ENCODE measurements around the gene ANKRD33B. TPM values are rescaled to one million over a fixed set of nuclear protein-coding genes. Genes with fewer than 3 reads are reported as not detected.
"Not testable (repeated sequence)": the region's sequence is repeated elsewhere in the genome, so short reads cannot be mapped to it uniquely, and the experiment has no call there.

ANKRD33B gene
- total RNA-seq, 2 experiments from 2014 or later, result 4.6 to 4.9 TPM

GRCh38 chr5:10633271-10634049, 69.6 kb downstream of the ANKRD33B start:
- H3K9me3 Mint-ChIP-seq (ENCODE audit: low read depth), result peaks cover 1% of the 10 kb centered on the region
- no peaks in the 10 kb centered on the region for H3K36me3 Mint-ChIP-seq (ENCODE audit: low read depth)
- peaks cover 13% of the 10 kb centered on the region for H3K27me3 Mint-ChIP-seq
- POLR2A ChIA-PET, result interaction anchor here (0.6 kb wide), 1 partner anchor 235 kb away, joined by 4 read pairs; no protein-coding TSS in a partner anchor
- DNase-seq, result peak; percentile 64
- peak overlapping the region; percentile 81 for H3K27ac Mint-ChIP-seq
- ATAC-seq, result no peak
- intact Hi-C loops (cut with DNase I, micrococcal nuclease), result loop anchor here (2.0 to 10.0 kb wide), 5 partner anchors 36 to 509 kb away; partner anchors contain the start of genes DAP (in 1 of the 2) and MARCHF6 (in 1 of the 2)
- peaks cover 61% of the 10 kb centered on the region for H3K4me1 Mint-ChIP-seq
- peak overlapping the region; percentile 4 for H3K4me3 Mint-ChIP-seq
- CTCF ChIA-PET, result interaction anchor here (1.0 kb wide), 1 partner anchor 181 kb away, joined by 3 read pairs; no protein-coding TSS in a partner anchor

GRCh38 chr5:10634050-10634449, 70.2 kb downstream of the ANKRD33B start:
- Mint-ChIP-seq H3K9me3 (ENCODE audit: low read depth) (peaks cover 4% of the 10 kb centered on the region), H3K36me3 (ENCODE audit: low read depth) (no peaks in the 10 kb centered on the region), H3K27ac (peak overlapping the region; percentile 81), H3K27me3 (peaks cover 13% of the 10 kb centered on the region), H3K4me1 (peaks cover 61% of the 10 kb centered on the region), H3K4me3 (peak overlapping the region; percentile 4)
- ChIA-PET POLR2A (interaction anchor here (0.6 kb wide), 1 partner anchor 236 kb away, joined by 4 read pairs; no protein-coding TSS in a partner anchor), CTCF (no interaction called here)
- DNase-seq, result no peak
- no peak for ATAC-seq
- intact Hi-C loops (cut with DNase I, micrococcal nuclease), result loop anchor here (2.0 to 10.0 kb wide), 4 partner anchors 37 to 508 kb away; partner anchors contain the start of genes DAP (in 1 of the 2) and MARCHF6 (in 1 of the 2)

- no peak overlapping the region for H3K4me3 Mint-ChIP-seq
Measured at GRCh38 chr5:10634562-10634961, 70.7 kb downstream of the ANKRD33B start.

GRCh38 chr5:10635257-10635866, 71.5 kb downstream of the ANKRD33B start:
- H3K9me3 Mint-ChIP-seq (ENCODE audit: low read depth), result peaks cover 9% of the 10 kb centered on the region
- ATAC-seq (peak; percentile 91), DNase-seq (peak; percentile 91)
- ChIA-PET POLR2A (interaction anchor here (0.6 to 0.9 kb wide), 2 partner anchors 74 to 217 kb away, joined by 3 to 7 read pairs; no protein-coding TSS in a partner anchor), CTCF (interaction anchor here (0.6 to 2.6 kb wide), 6 partner anchors 8 to 116 kb away, joined by 3 to 22 read pairs (median 4); no protein-coding TSS in a partner anchor)
- intact Hi-C loops (cut with DNase I, micrococcal nuclease), result loop anchor here (1.0 to 10.0 kb wide), 5 partner anchors 39 to 281 kb away; partner anchors contain the start of genes DAP (in 2 of the 2) and MARCHF6 (in 1 of the 2)
- peak overlapping the region; percentile 38 for H3K4me3 Mint-ChIP-seq
- peak overlapping the region; percentile 87 for H3K27ac Mint-ChIP-seq
- peaks cover 56% of the 10 kb centered on the region for H3K4me1 Mint-ChIP-seq
- H3K27me3 Mint-ChIP-seq, result peaks cover 2% of the 10 kb centered on the region
- H3K36me3 Mint-ChIP-seq (ENCODE audit: low read depth), result no peaks in the 10 kb centered on the region

More at GRCh38 chr5:10634562-10634961, 70.7 kb downstream of the ANKRD33B start:
- ChIA-PET POLR2A (interaction anchor here (0.9 kb wide), 1 partner anchor 73 kb away, joined by 7 read pairs; no protein-coding TSS in a partner anchor), CTCF (interaction anchor here (0.5 to 1.0 kb wide), 5 partner anchors 9 to 358 kb away, joined by 3 to 4 read pairs (median 3); no protein-coding TSS in a partner anchor)
- H3K27me3 Mint-ChIP-seq, result peaks cover 9% of the 10 kb centered on the region
- ATAC-seq, result no peak
- no peak for DNase-seq
- H3K27ac Mint-ChIP-seq, result peak overlapping the region; percentile 87
- peaks cover 58% of the 10 kb centered on the region for H3K4me1 Mint-ChIP-seq
- intact Hi-C loops (cut with DNase I, micrococcal nuclease), result loop anchor here (2.0 to 10.0 kb wide), 4 partner anchors 37 to 508 kb away; partner anchors contain the start of genes DAP (in 1 of the 2) and MARCHF6 (in 1 of the 2)
- peaks cover 4% of the 10 kb centered on the region for H3K9me3 Mint-ChIP-seq (ENCODE audit: low read depth)
- no peaks in the 10 kb centered on the region for H3K36me3 Mint-ChIP-seq (ENCODE audit: low read depth)

GRCh38 chr5:10635867-10636350, 72.0 kb downstream of the ANKRD33B start:
- ChIA-PET CTCF (interaction anchor here (0.6 to 2.6 kb wide), 4 partner anchors 8 to 306 kb away, joined by 3 to 22 read pairs (median 4); no protein-coding TSS in a partner anchor), POLR2A (no interaction called here)
- intact Hi-C loops (cut with DNase I, micrococcal nuclease), result loop anchor here (1.0 to 10.0 kb wide), 5 partner anchors 40 to 281 kb away; partner anchors contain the start of genes DAP (in 2 of the 2) and MARCHF6 (in 1 of the 2)
- H3K4me1 Mint-ChIP-seq, result peaks cover 54% of the 10 kb centered on the region
- H3K4me3 Mint-ChIP-seq, result peak overlapping the region; percentile 38
- peak overlapping the region; percentile 87 for H3K27ac Mint-ChIP-seq
- H3K36me3 Mint-ChIP-seq (ENCODE audit: low read depth), result no peaks in the 10 kb centered on the region
- H3K9me3 Mint-ChIP-seq (ENCODE audit: low read depth), result peaks cover 9% of the 10 kb centered on the region
- ATAC-seq (no peak), DNase-seq (peak; percentile 49)
- H3K27me3 Mint-ChIP-seq, result peaks cover 2% of the 10 kb centered on the region

- ATAC-seq, result no peak
- DNase-seq, result no peak
Measured at GRCh38 chr5:10636363-10637142, 72.7 kb downstream of the ANKRD33B start.

GRCh38 chr5:10637944-10638343, 74.1 kb downstream of the ANKRD33B start:
- Mint-ChIP-seq H3K36me3 (ENCODE audit: low read depth) (no peaks in the 10 kb centered on the region), H3K27me3 (no peaks in the 10 kb centered on the region), H3K4me1 (peaks cover 38% of the 10 kb centered on the region), H3K27ac (no peak overlapping the region), H3K4me3 (no peak overlapping the region), H3K9me3 (ENCODE audit: low read depth) (peaks cover 9% of the 10 kb centered on the region)
- ChIA-PET CTCF (interaction anchor here (0.8 to 2.6 kb wide), 2 partner anchors 10 to 280 kb away, joined by 4 to 22 read pairs; no protein-coding TSS in a partner anchor), POLR2A (no interaction called here)
- ATAC-seq (no peak), DNase-seq (no peak)
- intact Hi-C loops (cut with DNase I, micrococcal nuclease), result loop anchor here in 1 of 2 experiments (5.0 to 10.0 kb wide), 2 partner anchors 124 to 283 kb away; partner anchors contain the start of genes DAP and MARCHF6

More at GRCh38 chr5:10636363-10637142, 72.7 kb downstream of the ANKRD33B start:
- peak overlapping the region; percentile 87 for H3K27ac Mint-ChIP-seq
- H3K9me3 Mint-ChIP-seq (ENCODE audit: low read depth), result peaks cover 9% of the 10 kb centered on the region
- no peaks in the 10 kb centered on the region for H3K36me3 Mint-ChIP-seq (ENCODE audit: low read depth)
- peak overlapping the region; percentile 38 for H3K4me3 Mint-ChIP-seq
- intact Hi-C loops (cut with DNase I, micrococcal nuclease), result loop anchor here in 1 of 2 experiments (5.0 to 10.0 kb wide), 2 partner anchors 126 to 282 kb away; partner anchors contain the start of genes DAP and MARCHF6
- peaks cover 48% of the 10 kb centered on the region for H3K4me1 Mint-ChIP-seq
- POLR2A ChIA-PET, result no interaction called here
- H3K27me3 Mint-ChIP-seq, result no peaks in the 10 kb centered on the region
- CTCF ChIA-PET, result interaction anchor here (0.6 to 2.6 kb wide), 3 partner anchors 9 to 307 kb away, joined by 3 to 22 read pairs (median 4); no protein-coding TSS in a partner anchor

GRCh38 chr5:10638723-10639122, 74.9 kb downstream of the ANKRD33B start:
- POLR2A ChIA-PET; H3K36me3 Mint-ChIP-seq (ENCODE audit: low read depth); H3K4me3 Mint-ChIP-seq; CTCF ChIA-PET; ATAC-seq; H3K9me3 Mint-ChIP-seq (ENCODE audit: low read depth); H3K27me3 Mint-ChIP-seq; DNase-seq; H3K27ac Mint-ChIP-seq: not testable (repeated sequence)
- intact Hi-C loops (cut with DNase I, micrococcal nuclease), result loop anchor here in 1 of 2 experiments (5.0 to 10.0 kb wide), 2 partner anchors 124 to 284 kb away; partner anchors contain the start of genes DAP and MARCHF6
- H3K4me1 Mint-ChIP-seq, result peaks cover 33% of the 10 kb centered on the region

- ATAC-seq (no peak), DNase-seq (no peak)
- POLR2A ChIA-PET, result no interaction called here
- H3K27ac Mint-ChIP-seq, result no peak overlapping the region
- CTCF ChIA-PET, result no interaction called here
- H3K27me3 Mint-ChIP-seq, result peaks cover 6% of the 10 kb centered on the region
- H3K4me3 Mint-ChIP-seq, result no peak overlapping the region
- peaks cover 30% of the 10 kb centered on the region for H3K4me1 Mint-ChIP-seq
- peaks cover 9% of the 10 kb centered on the region for H3K9me3 Mint-ChIP-seq (ENCODE audit: low read depth)
- intact Hi-C loops (cut with DNase I, micrococcal nuclease), result loop anchor here in 1 of 2 experiments (5.0 to 10.0 kb wide), 2 partner anchors 122 to 285 kb away; partner anchors contain the start of genes DAP and MARCHF6
- H3K36me3 Mint-ChIP-seq (ENCODE audit: low read depth), result no peaks in the 10 kb centered on the region
Measured at GRCh38 chr5:10639846-10640368, 76.0 kb downstream of the ANKRD33B start.

- ATAC-seq (no peak), DNase-seq (no peak)
- Mint-ChIP-seq H3K36me3 (ENCODE audit: low read depth) (no peaks in the 10 kb centered on the region), H3K4me1 (peaks cover 16% of the 10 kb centered on the region), H3K4me3 (no peak overlapping the region), H3K27me3 (peaks cover 6% of the 10 kb centered on the region), H3K27ac (no peak overlapping the region), H3K9me3 (ENCODE audit: low read depth) (peaks cover 9% of the 10 kb centered on the region)
- ChIA-PET POLR2A (no interaction called here), CTCF (interaction anchor here (0.6 kb wide), 1 partner anchor 326 kb away, joined by 3 read pairs; no protein-coding TSS in a partner anchor)
- intact Hi-C loops (cut with DNase I, micrococcal nuclease), result no loop called here
Measured at GRCh38 chr5:10642367-10642766, 78.5 kb downstream of the ANKRD33B start.
